Endometrial microvascular endothelial cells (primary cell): ENCODE measurements around the gene SNCG. TPM values are rescaled to one million over a fixed set of nuclear protein-coding genes. Genes with fewer than 3 reads are reported as not detected.
"Not testable (repeated sequence)": the region's sequence is repeated elsewhere in the genome, so short reads cannot be mapped to it uniquely, and the experiment has no call there.

Experiments used
- in situ Hi-C: cut with HindIII; loops from 2 replicates; pipeline ENCODE4 v1.10.0; 2017; ENCODE audit warnings: low sequenced_read_pairs, low pct_unique_long_range_greater_than_20kb; ENCODE audit errors: inconsistent ontology term
- total RNA-seq: library from RNA; depleted of rRNA; stranded (reverse); fragments of >200 nt; gene quantifications from one replicate; pipeline ENCODE4 v1.2.3, GENCODE V29; 2015; ENCODE audit errors: inconsistent ontology term

SNCG gene
- 87.7 TPM for total RNA-seq

GRCh38 chr10:86958116-86958900, at the start of gene SNCG:
Gene SNCG (plus strand): TSS chr10:86958599. CDS start chr10:86958698, 99 bp downstream.
- in situ Hi-C loops = no loop called here

DNA sequence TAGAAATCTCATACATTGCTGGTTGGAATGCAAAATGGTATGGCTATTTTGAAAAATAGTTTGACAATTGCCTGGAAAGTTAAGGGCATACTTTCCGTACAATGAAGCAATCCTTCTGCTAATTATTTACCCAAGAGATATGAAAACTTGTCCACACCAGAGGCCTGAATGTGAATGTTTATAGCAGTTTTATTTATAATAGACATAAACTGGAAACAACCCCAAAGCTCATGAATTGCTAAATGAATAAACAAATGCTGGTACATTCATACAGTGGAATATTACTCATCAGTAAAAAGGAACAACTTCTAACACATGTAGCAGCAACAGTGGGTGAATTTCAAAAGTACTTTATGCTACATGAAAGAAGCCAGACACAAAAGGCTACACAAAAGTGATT, 43.7 kb upstream of the SNCG start:
- in situ Hi-C loops = no loop called here

GRCh38 chr10:86918022-86918471, 40.4 kb upstream of the SNCG start:
- in situ Hi-C loops = no loop called here

DNA sequence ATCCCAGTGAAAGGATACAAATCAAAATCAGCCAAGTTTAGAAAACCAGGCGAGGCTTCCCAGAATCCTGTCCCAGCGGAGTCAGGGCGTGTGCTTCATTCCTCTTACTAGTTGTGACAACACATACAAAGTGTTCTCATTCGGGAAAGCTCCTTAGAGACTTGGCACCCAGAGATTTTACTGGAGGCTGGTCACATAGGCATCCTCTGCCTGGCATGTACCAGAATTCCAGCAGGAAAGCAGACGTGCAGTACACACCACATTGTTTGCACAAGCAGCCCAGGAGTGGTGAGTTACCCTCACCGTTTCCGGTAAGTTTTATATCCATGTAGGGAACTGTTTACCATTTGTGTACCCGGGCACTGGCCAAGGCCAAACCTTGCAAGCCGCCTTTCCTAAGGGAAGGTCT, 35.8 kb upstream of the SNCG start:
- in situ Hi-C loops = no loop called here

GRCh38 chr10:86929468-86930380, 28.7 kb upstream of the SNCG start:
- in situ Hi-C loops = no loop called here

- in situ Hi-C loops = no loop called here
These were observed 26.5 kb upstream of the SNCG start for GRCh38 chr10:86931872-86932271.

- in situ Hi-C loops = no loop called here
These were observed 25.7 kb upstream of the SNCG start for GRCh38 chr10:86932674-86933073.

GRCh38 chr10:86934162-86934711, 24.2 kb upstream of the SNCG start:
- in situ Hi-C loops = not testable (repeated sequence)

DNA sequence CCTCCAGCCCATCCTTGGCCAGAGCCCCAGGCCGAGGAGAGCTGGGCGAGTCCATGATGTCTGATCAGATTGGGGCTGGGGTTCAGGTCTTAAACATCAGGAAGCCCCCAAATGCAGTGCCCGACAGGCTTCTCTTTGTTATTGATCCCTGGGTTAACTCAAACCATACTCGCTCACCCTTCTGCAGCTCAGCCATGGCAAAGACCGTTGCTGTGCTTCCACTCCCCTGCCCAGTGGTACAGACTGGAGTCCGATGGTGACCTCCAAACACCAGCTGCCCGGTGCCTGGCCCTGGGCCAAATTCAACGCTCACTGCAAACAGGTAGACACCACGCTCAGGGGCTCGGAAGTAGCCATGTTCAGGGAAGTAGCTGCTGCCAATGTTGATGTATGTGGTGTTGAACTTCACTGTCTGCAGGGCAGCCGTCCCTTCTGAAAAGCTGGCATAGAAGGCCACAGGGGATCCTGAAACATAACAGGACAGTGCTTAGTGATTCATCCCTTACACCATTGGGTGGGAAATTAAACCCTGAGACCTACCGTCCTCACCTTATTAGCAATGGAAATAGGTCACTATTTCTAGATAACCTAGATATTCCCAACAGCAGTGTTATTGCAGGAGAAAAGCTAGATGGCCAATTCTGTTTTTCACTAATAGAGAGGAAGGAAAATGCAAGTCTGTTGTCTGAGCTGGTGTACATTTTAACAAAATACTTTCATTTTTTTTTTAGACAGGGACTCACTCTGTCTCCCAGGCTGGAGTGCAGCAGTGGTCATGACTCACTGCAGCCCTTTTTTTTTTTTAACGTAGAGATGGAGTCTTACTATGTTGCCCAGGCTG, 21.5 kb upstream of the SNCG start:
- in situ Hi-C loops = no loop called here

DNA sequence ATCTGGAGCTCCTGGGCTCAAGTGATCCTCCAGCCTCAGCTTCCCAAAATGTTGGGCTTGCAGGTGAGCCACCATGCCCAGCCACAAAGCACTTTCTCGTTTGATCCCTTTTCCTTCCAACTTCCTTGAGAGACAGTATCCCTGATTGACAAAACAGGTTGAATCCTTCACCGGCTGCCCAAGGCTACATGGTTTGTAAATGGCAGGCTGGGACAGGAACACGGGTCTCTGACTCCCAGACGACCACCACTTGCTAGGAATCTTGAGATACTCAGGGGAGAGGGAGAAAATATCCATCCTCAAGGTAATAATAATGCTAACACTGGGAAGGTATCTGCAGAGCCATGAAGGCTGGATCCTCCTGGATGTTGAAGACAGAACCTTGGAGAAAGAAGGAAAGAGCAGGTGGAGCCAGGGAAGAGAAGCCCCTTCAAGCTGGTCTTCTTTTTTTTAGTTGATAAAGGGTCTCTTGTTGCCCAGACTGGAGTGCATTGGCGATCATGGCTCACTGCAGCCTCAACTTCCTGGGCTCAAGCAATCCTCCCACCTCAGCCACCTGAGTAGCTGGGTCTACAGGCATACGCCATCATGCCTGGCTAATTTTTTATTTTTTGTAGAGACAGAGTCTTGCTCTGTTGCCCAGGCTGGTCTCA, 20.8 kb upstream of the SNCG start:
- in situ Hi-C loops = no loop called here

DNA sequence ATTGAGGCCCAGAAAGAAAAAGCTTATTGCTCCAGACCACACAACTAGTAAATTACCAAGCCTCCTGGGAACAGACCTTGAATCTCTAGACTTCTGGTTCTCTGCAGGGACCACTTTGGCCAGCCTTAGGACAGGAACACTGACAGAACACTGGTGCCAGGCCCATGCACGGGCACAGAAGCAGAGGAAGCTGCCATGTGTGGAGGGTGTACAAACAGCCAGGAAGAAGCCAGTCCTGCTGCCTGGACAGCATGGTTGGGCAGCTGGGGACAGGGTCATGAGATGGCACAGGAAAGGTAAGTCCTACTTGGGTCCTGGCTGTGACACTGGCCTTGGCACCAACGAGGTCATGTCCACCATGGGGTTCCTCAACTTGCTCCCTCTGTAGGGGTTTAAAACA, 20.1 kb upstream of the SNCG start:
- in situ Hi-C loops = no loop called here

DNA sequence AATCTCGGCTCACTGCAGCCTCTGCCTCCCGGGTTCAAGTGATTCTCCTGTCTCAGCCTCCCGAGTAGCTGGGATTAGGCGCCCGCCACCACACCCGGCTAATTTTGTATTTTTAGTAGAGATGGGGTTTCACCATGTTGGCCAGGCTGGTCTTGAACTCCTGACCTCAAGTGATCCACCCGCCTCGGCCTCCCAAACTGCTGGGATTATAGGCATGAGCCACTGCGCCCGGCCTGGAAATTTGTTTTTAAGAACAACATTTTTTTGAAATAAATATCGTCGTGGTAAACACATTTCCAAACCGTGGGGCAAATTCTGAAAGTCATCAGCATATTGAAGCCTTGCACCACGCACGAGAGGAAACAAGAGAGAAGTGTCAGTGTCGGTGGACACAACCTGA, 18.3 kb upstream of the SNCG start:
- in situ Hi-C loops = not testable (repeated sequence)

- in situ Hi-C loops = no loop called here
These were observed 17.7 kb upstream of the SNCG start for GRCh38 chr10:86940677-86941076.

- in situ Hi-C loops = no loop called here
These were observed 17.0 kb upstream of the SNCG start for GRCh38 chr10:86941426-86941825.

GRCh38 chr10:86941991-86942421, 16.4 kb upstream of the SNCG start:
- in situ Hi-C loops = no loop called here

DNA sequence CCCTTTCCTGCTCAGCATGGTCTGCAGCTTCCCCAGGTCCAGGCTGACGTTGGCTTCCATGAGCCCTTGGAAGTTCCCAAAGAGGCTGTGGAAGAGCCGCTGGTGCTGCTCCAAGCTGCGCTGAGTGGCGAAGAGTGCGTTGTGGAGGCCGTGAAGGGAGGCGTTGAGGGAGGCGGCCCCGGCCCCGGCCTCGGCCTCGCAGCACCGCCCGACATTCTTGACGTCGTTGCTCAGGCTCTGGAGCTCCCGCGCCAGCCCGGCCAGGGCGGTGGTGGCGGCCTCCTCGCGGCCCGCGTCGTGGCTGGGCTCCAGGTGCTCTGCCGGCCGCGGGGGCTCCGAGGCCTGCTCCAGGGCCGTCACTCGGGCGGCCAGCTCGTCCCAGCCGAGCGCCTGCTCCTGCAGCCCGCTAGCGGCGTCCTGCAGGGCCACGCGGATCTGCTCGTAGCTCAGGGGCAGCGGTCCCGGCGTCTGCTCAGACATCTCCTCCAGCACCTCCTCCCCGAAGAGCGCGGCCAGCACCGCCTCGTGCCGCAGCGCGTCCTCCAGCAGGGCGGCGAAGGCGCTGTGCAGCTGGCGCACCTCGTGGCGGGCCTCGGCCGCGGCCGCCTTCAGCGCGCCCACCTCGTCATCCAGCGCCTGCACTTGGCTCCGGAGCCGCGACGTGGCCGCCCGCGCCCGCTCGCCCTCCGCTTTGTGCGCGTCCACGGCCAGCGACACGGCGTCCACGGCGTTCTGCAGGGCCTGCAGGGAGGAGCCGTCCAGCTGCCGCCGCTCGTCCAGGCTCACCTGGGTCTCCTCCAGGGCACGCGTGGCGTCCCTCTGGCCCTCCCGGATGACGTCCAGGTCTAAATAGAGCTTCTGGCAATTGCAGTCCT, 15.7 kb upstream of the SNCG start:
- in situ Hi-C loops = no loop called here

DNA sequence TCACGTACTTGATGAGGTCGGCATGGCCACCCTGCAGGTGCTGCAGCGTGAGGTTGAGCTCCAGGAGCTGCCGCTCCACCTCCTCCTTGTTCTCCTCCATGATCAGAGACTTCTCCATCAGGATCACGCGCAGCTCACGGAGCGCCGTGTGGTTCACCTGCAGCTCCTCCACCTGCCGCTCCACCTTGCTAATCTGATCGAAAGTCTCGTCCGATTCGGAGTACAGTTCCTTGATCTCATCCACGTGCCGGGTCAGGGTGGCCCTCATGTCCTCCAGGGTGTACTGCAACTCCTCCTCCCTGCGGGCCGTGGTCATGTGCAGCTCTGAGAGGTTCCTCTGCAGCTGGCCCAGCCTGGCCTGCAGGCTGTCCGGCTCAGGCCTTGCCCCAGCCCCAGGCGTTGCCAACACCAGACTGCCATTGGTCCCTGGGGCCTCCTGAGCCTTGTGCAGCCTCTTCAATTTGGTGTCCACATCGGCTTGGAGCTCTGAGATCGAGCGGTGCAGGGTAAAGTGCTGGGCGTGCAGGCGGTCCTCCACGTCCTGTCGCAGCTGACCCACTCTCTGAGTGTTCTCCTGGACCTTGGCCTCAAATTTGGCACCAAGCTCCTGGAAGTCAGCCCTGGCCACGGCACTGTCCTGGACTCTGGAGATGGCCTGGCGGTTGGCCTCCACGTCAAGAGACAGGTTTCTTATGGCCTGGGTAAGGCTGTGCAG, 14.9 kb upstream of the SNCG start:
- in situ Hi-C loops = no loop called here
